HG02623 (cell line): Measurements from ENCODE around the gene GFER.

Experiments
- ATAC-seq: cut with Tn5 transposase; IDR thresholded peaks from one replicate; pipeline ENCODE4 v1.9.1; 2021; ENCODE audit warnings: moderate library complexity; ENCODE audit not compliant: unreplicated experiment

The GFER gene

GRCh38 chr16:1974157-1975070 lies 9.6 kb upstream of the GFER start:
- no peak for ATAC-seq

GRCh38 chr16:1975432-1976215 lies 8.4 kb upstream of the GFER start:
- no peak for ATAC-seq

DNA sequence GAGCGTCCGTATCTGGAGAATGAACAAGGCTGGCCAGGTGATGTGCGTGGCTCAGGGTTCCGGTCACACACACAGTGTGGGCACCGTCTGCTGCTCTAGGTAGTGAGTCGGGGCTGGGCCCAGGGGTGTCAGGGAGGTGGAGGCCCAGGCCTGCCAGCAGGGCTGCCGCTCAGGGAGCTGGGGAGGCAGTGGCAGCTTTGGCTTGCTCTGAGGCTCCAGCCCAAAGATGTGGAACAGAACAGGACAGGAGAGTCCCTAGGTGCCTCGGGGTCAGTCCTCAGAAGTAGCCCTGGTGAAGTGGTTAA lies 7.8 kb upstream of the GFER start:
- ATAC-seq: no peak

GRCh38 chr16:1976951-1977874 lies 6.8 kb upstream of the GFER start:
- no peak for ATAC-seq

DNA sequence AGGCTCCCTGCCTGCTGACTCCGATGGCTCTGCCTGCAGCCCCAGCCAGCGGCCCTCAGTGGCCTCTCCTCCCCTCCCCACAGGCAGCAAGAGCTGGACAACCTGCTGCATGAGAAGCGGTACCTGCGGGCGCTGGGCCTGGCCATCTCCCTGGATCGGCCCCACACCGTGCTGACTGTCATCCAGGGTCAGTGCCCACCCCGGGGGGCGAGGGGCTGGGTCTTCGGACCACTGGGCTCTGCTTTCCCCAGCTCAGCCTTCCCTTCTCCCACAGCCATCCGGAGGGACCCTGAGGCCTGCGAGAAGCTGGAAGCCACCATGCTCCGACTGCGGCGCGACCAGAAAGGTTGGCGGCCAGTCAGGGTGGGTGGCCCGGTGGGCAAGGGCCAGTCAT lies 6.1 kb upstream of the GFER start:
- ATAC-seq: no peak

GRCh38 chr16:1978476-1979120 lies 5.4 kb upstream of the GFER start:
- ATAC-seq: no peak

DNA sequence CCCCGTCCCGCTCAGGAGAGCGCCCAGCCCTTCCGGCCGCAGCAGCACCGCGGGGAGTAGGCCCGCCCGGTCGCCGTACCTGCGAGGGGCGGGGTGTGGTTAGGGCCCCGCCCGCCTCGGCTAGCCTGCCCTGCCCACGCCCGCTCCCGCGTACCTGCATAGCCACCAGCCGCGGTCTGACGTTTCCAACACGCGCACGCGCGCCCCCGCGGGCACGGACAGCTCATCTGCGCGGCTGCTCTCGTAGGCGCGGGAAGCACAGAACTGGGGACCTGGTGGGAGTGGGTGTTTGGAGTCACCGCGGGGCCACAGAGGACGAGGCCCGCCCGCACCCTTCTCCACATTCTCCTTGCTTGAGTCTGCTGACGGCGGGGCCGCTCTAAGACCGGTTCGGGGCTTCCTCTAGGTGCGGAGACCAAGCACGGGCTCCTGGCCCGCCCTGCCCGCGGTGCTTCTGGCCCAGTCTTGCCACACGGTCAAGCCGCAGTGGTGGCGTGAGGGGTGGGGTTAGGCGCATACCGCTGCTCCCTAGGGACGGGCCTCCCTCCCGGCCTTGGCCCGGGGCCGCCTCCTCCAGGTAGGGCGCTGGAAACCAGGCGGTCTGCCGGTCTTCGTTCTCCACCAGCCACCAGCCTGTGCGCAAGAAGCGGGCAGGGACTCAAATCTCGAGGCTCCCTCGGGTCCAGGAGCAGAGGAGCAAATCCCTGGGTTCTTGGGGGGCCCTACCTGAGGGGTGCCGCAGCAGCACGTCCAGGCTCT lies 4.5 kb upstream of the GFER start:
- no peak for ATAC-seq

DNA sequence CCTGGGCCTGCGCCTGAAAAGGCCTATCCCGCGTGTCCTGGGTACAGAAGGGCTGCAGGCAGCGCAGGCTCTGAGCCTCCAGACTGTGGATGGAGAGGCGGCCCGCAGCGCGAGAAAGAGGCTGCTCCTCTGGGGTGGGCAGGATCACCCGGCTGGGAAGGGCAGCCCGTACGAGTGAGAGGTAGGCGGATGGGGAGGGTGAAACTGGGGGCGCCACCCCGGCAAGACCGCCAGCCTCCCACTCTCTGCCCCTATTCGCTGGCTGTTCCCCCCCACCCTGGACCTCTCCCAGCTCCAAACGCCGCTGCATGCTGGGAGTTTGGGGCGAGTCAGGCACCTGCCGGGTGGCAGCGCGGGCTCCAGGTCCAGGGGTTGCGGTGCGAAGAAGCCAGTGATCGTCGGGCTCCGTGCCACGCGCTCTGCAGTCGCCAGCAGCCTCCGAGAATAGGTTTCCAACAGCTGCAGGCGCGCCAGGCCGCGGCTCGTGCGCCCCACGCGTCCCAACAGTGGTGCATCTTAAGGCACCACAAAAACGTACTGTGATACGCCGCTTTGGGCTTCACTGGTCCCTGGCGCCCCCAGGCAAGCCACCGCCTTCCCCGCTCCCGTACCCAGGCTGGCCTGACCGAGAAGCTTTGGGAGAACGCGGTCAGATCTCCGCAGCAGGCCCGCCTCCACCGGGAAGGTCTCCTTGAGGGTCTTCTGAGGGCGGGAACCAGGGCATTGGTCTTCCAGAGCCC lies 3.8 kb upstream of the GFER start:
- ATAC-seq: no peak

DNA sequence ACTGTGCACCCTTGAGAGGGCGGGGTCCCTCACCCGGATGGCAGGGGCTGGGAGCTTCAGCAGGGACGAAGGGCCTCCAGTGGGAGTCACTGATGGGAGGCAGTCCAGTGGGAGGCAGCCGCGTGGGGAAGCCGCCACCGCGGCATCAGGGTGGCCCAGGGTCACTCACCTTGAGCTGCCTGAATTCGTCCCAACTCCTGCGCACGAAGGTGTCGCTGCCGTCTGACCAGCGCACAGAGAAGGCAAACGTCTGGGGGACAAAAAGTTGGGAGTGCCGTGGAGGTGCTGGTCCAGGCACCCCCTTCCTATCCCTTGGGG lies 3.3 kb upstream of the GFER start:
- ATAC-seq: no peak

DNA sequence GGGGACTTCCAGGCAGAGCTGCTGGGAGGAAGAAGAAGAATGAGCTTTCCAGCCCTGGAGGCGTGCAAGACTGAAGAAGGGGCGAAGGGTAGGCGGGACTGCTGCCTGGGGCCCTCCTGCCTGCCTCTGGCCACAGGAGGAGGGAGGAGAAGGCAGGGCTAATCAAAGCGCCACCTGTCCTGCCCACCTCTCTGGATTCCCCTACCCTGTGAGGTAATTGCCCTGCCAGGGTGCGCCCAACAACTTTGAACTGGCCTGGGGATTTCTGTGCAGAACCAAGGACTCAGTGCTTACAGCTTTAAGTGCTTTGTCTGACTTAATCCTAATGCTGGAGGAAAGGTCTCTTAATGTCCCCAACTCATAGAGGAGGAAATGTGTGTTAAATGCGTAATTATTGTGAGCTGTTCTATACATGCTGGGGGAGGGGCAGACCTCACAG lies 2.6 kb upstream of the GFER start, which contains the start of gene NOXO1:
Gene NOXO1 (minus strand): TSS at position 72 of the 439 bp plus-strand sequence. CDS start 290 bp downstream, outside the sequence.
- ATAC-seq: no peak

GRCh38 chr16:1982013-1982433 lies 2.0 kb upstream of the GFER start:
- ATAC-seq: no peak

GRCh38 chr16:1982991-1983543 lies 926 bp upstream of the GFER start:
- no peak for ATAC-seq

DNA sequence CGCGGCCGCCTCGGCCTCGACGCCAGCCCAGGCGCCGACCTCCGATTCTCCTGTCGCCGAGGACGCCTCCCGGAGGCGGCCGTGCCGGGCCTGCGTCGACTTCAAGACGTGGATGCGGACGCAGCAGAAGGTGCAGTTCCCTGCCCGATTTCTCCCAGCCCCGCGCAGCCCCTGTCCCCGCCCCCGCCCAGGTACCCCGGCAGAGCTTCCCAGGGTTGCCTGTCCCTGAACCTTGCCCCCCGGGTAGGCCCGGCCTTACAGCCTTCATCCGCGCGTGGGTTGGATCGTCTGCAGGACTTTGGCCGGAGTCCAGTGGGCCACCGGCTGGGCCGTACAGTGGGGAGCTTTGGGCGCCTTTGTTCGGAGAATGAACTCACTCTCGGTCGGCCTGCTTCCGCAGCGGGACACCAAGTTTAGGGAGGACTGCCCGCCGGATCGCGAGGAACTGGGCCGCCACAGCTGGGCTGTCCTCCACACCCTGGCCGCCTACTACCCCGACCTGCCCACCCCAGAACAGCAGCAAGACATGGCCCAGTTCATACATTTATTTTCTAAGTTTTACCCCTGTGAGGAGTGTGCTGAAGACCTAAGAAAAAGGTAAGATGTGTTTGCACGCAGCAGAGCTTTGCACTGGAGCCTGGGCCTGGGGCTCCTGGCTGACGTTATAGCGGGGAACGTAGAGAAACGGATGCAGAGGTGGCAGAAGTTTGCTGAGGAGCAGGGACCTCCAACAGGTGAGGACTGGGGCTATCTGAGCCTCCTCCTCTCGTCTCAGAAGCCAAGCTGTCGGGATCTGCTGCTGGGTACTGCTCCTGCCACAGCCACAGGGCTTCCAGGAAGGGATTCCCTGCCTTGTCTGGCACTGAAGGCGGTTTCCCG lies 593 bp downstream of the GFER start:
- ATAC-seq: no peak

- no peak for ATAC-seq
These were observed 1.6 kb downstream of the GFER start for GRCh38 chr16:1985466-1986150.

DNA sequence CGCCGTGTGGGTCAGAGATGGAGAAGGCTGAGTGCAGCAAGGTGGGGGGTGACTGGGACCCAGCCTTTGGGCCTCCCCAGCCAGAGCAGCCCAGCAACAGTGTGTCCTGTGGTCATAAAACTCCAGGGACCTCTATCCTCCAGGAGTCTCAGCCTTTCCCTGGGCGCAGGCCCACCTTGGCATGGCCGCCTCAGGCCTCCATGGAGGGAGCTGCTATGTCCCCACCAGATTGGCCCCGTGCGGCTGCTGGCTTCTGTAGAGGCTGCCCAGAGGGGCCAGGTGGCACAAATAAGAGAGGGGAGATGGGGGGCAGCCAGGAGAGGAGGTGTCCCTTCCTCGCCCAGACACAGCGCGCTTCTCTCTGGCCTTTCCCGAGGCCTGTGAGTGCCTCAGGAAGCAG lies 3.2 kb downstream of the GFER start:
- ATAC-seq: no peak

- ATAC-seq: no peak
These were observed 5.5 kb downstream of the GFER start, which contains the start of gene SYNGR3 for GRCh38 chr16:1989209-1990100. Gene SYNGR3, plus strand, starts transcription at chr16:1989970. Its CDS starts 133 bp downstream, at chr16:1990103.

DNA sequence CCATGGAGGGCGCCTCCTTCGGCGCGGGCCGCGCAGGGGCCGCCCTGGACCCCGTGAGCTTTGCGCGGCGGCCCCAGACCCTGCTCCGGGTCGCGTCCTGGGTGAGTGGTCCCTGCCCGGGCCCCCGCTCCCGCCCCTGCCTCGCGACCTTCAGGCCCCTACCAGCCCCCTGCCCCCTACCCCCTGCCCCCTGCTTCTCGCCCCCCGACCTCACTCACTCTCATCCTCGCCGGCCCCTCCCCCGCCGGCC lies 6.0 kb downstream of the GFER start:
- ATAC-seq: no peak
